Ishikawa (cell line): ENCODE data around the gene PRPF6.

ENCODE experiments used
- REST ChIP-seq: IDR thresholded peaks from 2 replicates; pipeline ENCODE4 v1.6.1; 2012; ENCODE audit warnings: low read depth, mild to moderate bottlenecking
- TAF1 ChIP-seq: IDR thresholded peaks from 2 replicates; pipeline ENCODE4 v1.6.1; 2012; ENCODE audit warnings: low read depth, mild to moderate bottlenecking

DNA sequence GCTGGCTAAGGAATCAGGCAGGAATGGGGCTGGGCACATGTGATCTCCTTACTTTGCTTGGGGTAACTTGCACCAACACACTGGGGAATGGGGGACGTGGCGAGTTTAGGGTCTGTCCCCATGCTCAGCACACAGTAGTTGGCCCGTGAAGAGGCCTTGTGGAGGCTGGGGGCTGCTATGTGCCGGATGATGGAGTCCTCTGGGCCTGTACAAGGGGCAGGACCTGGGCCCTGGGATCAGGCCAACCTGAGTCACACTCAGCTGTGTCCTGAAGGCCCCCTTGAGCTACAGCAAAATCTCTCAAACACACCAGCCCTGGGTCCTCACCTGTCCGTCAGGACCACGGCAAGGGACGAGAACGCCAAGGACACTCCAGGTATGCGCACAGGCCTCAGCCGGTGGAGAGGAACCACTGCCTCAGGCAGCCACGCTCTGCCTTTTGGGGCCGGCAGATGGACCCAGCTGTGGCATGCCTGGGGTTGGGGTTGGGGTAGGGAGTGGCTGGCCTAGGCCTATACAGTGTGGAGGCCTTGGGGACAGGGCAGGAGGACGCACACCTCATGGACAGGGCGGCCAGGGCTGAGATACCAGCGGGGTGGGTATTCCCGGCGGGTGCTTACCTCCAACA, 35.8 kb upstream of the PRPF6 start:
- TF ChIP-seq TAF1 (no peak), REST (no peak)
